GM12872 (cell line): ENCODE measurements around the gene SDCBP2.

ENCODE experiments used
- TF ChIP-seq, protein P1 (sequence below): IDR thresholded peaks from 3 replicates; pipeline ENCODE4 v1.5.1; 2011; ENCODE audit warnings: low read depth, mild to moderate bottlenecking, low read length, moderate library complexity; ENCODE audit not compliant: insufficient read depth

Gene SDCBP2

DNA sequence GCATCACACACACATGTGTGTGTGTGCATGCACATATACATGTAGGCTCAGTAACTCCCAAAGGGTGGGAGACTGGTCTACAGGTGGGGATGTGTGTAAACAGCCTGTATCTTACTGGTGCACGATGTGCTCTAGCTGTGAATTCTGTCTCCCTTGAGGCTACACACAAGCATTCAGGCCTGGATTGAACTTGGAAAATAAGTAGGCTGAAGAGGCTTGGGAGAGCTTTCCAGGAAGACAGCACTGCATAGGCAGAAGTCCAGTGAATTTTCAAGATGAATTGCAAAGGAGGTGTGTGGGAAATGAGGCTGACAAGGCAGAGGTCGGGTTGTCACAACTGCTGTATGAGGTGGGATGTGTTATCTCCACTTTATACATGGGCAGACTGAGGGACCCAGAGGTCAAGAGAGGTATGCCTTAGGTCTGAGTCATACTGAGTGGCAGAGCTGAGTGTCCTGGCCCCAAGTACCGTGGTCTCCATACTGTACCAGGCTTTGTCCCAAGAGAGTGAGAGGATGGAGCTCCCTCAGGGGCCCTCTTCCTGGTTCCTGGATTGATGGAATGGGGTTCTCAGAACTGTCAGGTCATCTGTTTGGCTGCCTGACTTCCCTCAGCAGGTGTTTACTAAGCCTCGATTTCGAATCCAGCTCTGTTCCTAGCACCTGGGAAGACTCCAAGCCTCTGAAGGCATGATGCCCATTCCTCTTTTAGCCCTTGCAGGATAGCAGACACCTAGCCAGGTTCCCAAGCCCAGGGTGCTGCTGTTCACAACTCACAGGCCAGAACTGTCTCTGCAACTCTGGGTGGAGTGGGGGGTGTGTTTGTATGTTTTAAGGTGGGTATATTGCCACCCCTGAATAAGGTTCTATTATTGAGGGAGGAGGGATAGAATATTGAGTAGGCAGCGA is 48.5 kb downstream of the SDCBP2 start:
- TF ChIP-seq, protein P1, sequence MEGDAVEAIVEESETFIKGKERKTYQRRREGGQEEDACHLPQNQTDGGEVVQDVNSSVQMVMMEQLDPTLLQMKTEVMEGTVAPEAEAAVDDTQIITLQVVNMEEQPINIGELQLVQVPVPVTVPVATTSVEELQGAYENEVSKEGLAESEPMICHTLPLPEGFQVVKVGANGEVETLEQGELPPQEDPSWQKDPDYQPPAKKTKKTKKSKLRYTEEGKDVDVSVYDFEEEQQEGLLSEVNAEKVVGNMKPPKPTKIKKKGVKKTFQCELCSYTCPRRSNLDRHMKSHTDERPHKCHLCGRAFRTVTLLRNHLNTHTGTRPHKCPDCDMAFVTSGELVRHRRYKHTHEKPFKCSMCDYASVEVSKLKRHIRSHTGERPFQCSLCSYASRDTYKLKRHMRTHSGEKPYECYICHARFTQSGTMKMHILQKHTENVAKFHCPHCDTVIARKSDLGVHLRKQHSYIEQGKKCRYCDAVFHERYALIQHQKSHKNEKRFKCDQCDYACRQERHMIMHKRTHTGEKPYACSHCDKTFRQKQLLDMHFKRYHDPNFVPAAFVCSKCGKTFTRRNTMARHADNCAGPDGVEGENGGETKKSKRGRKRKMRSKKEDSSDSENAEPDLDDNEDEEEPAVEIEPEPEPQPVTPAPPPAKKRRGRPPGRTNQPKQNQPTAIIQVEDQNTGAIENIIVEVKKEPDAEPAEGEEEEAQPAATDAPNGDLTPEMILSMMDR = no peak

DNA sequence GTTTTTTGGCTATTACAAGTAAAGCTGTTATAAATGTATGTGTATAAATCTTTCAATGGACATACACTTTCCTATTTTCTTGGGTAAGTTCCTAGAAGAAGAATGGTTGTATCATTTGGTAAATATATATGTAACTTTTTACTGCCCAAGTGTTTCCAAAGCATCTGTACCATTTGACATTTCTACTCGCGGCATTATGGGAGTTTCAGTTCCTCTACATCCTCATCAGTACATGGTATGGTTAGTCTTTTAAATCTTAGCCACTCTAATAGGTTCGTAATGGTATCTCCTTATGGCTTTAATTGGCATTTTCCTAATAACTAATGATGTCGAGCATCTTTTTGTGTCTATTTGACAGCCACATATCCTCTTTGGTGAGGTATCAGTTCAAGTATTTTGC is 49.9 kb downstream of the SDCBP2 start:
- TF ChIP-seq, protein P1 = no peak

DNA sequence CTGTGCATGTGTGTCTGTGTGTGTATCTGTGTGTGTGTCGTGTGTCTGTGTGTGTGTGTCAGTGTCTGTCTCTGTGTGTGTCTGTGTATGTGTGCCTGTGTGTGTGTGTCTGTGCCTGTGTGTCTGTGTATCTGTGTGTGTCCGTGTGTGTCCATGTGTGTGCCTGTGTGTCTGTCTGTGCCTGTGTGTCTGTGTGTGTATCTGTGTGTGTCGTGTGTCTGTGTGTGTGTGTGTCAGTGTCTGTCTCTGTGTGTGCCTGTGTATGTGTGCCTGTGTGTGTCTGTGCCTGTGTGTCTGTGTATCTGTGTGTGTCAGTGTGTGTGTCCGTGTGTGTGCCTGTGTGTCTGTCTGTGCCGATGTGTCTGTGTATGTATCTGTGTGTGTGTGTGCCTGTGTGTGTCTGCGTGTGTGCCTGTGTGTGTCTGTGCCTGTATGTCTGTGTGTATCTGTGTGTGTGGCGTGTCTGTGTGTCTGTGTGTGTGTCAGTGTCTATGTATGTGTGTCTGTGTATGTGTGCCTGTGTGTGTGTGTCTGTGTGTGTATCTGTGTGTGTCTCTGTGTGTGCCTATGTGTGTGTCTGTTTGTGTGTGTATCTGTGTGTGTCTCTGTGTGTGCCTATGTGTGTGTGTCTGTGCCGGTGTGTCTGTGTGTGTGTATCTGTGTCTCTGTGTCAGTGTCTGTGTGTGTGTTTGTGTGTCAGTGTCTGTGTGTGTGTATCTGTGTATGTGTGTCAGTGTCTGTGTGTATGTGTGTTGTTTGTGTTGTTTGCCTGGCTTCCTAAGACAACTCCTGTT is 51.2 kb downstream of the SDCBP2 start:
- TF ChIP-seq, protein P1 = no peak

DNA sequence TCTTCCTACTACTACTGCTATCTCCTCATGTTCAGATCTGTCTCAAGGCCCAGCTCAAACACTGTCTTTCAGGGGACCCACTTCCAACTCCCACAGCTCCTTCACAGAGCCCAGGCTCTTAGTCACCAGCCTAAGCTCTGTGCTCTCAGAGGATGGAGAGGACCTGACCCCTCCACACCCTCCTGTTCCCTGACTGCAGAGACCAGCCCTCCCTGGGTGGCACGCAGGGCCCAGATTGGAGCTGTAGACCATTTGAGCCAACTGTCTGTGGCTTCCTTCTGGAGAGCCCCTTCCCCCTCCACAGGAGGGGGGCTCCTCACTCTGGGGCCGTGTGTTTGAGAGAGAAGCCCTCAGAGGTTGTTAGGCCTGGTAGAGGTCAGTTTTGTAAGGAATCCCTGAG is 53.0 kb downstream of the SDCBP2 start:
- TF ChIP-seq, protein P1 = no peak

DNA sequence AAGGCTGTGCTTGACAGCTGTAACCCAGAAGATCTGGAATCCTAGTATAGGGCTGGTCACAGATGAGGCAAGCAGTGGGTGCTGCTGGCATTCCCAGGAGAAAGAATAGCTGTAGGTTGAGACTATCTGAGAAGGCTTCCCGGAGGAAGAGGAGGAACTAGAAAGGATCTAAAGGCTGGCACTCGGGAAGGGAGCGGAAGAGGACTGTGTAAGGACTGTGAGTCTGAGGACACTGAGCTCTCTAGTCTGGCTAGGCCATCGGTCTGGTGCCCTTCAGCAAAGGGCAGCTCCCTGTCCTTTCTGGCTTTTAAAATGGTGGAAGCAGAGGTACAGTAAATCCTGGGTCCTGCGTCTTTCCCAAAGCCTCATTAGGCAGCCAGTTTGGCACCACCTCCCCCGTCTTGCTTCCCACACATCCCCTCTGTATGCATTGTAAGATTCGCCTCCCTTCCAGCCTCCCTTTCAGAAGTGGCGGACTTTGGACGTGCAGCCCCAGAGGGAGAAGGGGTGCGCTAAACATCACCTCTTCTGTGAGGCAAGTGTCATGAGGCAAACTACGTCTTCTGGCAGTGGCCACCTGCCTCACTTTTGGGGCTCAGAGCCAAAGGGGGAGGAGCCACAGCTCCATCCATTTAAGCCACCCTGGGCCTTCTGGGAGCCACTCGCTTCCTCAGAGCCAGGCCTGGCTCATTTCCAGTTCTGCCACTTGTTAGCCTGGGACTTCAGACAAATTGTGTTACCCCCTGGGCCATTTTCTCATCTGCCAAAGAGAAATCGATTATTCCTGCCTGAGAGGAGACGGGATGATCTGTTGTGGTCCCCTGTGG is 54.2 kb downstream of the SDCBP2 start:
- TF ChIP-seq, protein P1 = no peak

DNA sequence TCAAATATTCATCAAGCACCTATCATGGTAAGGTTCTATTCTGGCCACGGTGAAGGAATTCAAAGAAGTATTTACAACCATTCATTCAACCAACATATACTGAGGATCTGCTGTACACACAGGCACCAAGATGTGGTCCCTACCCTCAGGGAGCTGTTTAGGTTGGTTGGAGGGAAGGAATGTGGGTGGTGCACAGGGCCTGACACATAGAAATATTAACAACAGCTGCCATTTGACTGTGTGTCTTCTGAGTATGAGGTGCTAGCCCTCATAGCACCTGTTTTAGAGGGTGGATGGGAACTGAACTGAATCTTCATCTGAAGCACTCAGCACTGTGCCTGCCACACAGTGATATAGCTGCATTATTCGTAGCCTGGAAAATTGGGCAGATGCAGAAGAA is 55.6 kb downstream of the SDCBP2 start:
- TF ChIP-seq, protein P1 = no peak
